ENCODE results near the gene DOCK4. TPM values are rescaled to one million over a fixed set of nuclear protein-coding genes. Genes with fewer than 3 reads are reported as not detected.

DOCK4 gene
- total RNA-seq, 1 experiment from 2014 or later: 3.4 TPM

DNA sequence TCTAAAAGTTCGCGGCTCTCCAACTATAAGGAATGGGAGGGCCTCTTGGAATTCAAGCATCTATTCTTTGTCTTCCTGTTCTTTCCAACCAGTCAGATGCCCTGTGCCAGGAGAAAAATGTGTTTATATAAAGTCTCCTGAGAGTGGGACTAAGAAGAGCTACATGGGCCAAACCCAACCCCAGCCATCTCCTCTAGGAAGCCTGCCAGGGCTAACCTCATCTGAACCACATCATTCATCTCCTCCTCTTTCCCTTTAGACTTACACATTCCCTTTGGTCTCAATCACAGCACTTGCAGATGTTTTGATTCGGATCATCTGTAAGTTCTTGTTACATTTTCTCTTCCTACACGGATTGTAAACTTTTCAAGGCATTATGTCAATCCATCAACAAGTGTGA lies 62.6 kb downstream of the DOCK4 start:
- H3K4me1 Mint-ChIP-seq (ENCODE audit: low read depth, unreplicated experiment): no peaks in the 10 kb centered on the region
- intact Hi-C loops (cut with micrococcal nuclease; ENCODE audit: unreplicated experiment): no loop called here
- no peak overlapping the region for H3K4me3 Mint-ChIP-seq (ENCODE audit: low read depth, unreplicated experiment)

DNA sequence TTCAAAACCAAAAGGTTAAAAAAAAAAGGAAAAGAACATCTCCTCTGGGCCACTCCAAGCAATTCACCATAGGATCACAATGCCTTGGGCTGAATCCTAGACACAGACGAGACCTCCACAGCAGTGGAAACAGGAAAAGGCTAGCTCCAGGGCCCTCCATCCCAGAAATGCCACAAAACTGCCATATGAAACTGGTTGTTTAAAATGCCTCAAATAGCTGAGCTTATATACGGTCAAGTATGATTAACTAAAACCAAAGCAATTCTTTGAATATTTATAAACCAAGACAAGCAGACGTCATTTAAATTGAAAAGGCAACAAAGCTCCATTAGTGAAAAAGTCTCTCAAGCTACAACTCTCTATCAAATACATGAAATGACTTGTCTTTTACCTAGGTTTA lies 63.1 kb downstream of the DOCK4 start:
- no peaks in the 10 kb centered on the region for H3K36me3 Mint-ChIP-seq (ENCODE audit: insufficient read depth, unreplicated experiment)
- intact Hi-C loops (cut with micrococcal nuclease; ENCODE audit: unreplicated experiment): no loop called here
- peaks cover 10% of the 10 kb centered on the region for H3K27me3 Mint-ChIP-seq (ENCODE audit: unreplicated experiment)
- no peaks in the 10 kb centered on the region for H3K4me1 Mint-ChIP-seq (ENCODE audit: low read depth, unreplicated experiment)
- no peaks in the 10 kb centered on the region for H3K9me3 Mint-ChIP-seq (ENCODE audit: low read depth, unreplicated experiment)
- H3K4me3 Mint-ChIP-seq (ENCODE audit: low read depth, unreplicated experiment): no peak overlapping the region
- no TSS peak for BruUV-seq (replicated peaks)
- no peak overlapping the region for H3K27ac Mint-ChIP-seq (ENCODE audit: unreplicated experiment)
- TF ChIP-seq, protein P1, sequence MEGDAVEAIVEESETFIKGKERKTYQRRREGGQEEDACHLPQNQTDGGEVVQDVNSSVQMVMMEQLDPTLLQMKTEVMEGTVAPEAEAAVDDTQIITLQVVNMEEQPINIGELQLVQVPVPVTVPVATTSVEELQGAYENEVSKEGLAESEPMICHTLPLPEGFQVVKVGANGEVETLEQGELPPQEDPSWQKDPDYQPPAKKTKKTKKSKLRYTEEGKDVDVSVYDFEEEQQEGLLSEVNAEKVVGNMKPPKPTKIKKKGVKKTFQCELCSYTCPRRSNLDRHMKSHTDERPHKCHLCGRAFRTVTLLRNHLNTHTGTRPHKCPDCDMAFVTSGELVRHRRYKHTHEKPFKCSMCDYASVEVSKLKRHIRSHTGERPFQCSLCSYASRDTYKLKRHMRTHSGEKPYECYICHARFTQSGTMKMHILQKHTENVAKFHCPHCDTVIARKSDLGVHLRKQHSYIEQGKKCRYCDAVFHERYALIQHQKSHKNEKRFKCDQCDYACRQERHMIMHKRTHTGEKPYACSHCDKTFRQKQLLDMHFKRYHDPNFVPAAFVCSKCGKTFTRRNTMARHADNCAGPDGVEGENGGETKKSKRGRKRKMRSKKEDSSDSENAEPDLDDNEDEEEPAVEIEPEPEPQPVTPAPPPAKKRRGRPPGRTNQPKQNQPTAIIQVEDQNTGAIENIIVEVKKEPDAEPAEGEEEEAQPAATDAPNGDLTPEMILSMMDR (IDR thresholded peaks at IDR 0.05; ENCODE audit: unreplicated experiment): no peak
- CTCF ChIA-PET: interaction anchor here (1.0 kb wide), 1 partner anchor 413 kb away, joined by 3 read pairs; no protein-coding TSS in a partner anchor
- no peak for DNase-seq

More for the DNA sequence above, 62.6 kb downstream of the DOCK4 start:
- H3K27ac Mint-ChIP-seq (ENCODE audit: unreplicated experiment): no peak overlapping the region
- BruUV-seq (replicated peaks): no TSS peak
- H3K9me3 Mint-ChIP-seq (ENCODE audit: low read depth, unreplicated experiment): no peaks in the 10 kb centered on the region
- H3K27me3 Mint-ChIP-seq (ENCODE audit: unreplicated experiment): peaks cover 13% of the 10 kb centered on the region
- no peak for DNase-seq
- CTCF ChIA-PET: no interaction called here
- TF ChIP-seq, protein P1 (IDR thresholded peaks at IDR 0.05; ENCODE audit: unreplicated experiment): no peak
- no peaks in the 10 kb centered on the region for H3K36me3 Mint-ChIP-seq (ENCODE audit: insufficient read depth, unreplicated experiment)

DNA sequence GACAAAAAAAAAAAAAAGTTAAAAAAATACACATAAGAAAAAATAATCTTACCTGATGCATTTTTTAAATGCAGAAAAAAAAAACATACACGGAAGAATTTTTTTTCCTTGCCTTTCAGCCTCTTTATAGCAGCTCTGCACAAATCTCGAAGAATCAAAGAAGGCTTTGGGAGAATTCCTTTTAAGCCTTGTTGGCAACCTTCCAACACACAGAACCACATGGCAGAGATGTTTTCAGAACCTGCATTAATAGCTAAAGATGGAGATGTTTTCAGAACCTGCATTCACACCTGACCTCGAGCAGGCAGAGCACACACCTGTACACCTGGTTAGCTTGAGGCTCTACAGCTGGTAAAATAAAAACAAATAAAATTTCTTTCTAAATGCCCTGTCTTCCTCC lies 65.6 kb downstream of the DOCK4 start:
- Mint-ChIP-seq H3K9me3 (ENCODE audit: low read depth, unreplicated experiment) (no peaks in the 10 kb centered on the region), H3K4me3 (ENCODE audit: low read depth, unreplicated experiment) (no peak overlapping the region), H3K27me3 (ENCODE audit: unreplicated experiment) (no peaks in the 10 kb centered on the region), H3K4me1 (ENCODE audit: low read depth, unreplicated experiment) (no peaks in the 10 kb centered on the region), H3K27ac (ENCODE audit: unreplicated experiment) (no peak overlapping the region), H3K36me3 (ENCODE audit: insufficient read depth, unreplicated experiment) (no peaks in the 10 kb centered on the region)
- no peak for DNase-seq
- intact Hi-C loops (cut with micrococcal nuclease; ENCODE audit: unreplicated experiment): no loop called here
- CTCF ChIA-PET: interaction anchor here (0.7 kb wide), 2 partner anchors 256 to 1761 kb away, joined by 3 to 4 read pairs; no protein-coding TSS in a partner anchor
- no TSS peak for BruUV-seq (replicated peaks)
- TF ChIP-seq, protein P1 (IDR thresholded peaks at IDR 0.05; ENCODE audit: unreplicated experiment): no peak

DNA sequence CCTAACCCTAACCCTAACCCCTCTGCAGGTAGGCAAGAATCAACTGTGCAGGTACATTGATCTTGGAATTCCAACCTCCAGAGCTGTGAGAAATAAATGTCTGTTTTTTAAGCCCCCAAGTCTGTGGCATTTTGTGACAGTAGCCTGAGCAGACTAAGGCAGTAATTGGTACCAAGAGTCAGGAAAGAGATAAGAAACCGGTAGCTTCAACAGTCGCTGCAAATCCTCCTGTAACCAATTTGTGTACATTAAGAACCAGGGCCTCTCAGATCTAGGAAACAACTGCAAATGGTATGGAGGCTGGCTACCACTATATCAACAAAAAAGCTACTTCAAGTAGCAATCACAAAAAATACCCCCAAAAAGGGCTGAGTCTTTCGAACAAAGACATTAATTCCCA lies 67.3 kb downstream of the DOCK4 start:
- BruUV-seq (replicated peaks): no TSS peak
- Mint-ChIP-seq H3K36me3 (ENCODE audit: insufficient read depth, unreplicated experiment) (no peaks in the 10 kb centered on the region), H3K27ac (ENCODE audit: unreplicated experiment) (no peak overlapping the region), H3K4me3 (ENCODE audit: low read depth, unreplicated experiment) (no peak overlapping the region), H3K4me1 (ENCODE audit: low read depth, unreplicated experiment) (no peaks in the 10 kb centered on the region), H3K9me3 (ENCODE audit: low read depth, unreplicated experiment) (no peaks in the 10 kb centered on the region), H3K27me3 (ENCODE audit: unreplicated experiment) (no peaks in the 10 kb centered on the region)
- intact Hi-C loops (cut with micrococcal nuclease; ENCODE audit: unreplicated experiment): no loop called here
- TF ChIP-seq, protein P1 (IDR thresholded peaks at IDR 0.05; ENCODE audit: unreplicated experiment): no peak
- DNase-seq: no peak
- CTCF ChIA-PET: no interaction called here

Measured in Calu3 (cell line).